Sigmoid colon (tissue), 4 donors: Measurements from ENCODE around the gene COL23A1.

ENCODE experiments used
- POLR2AphosphoS5 ChIP-seq, 4 donors: sonication (generic); formaldehyde crosslinking; IDR thresholded peaks; one replicate each; pipeline ENCODE4 v1.6.1; 2017; ENCODE audit warnings: antibody characterized with exemption in 4 of 4
- TF ChIP-seq, protein P1 (sequence below), 4 experiments: fragments of 450-650 bp in 3 of 4; fragments of 200-600 bp in 1 of 4; IDR thresholded peaks; one replicate each; pipeline ENCODE4 v1.5.1; 2016 to 2019; ENCODE audit warnings: antibody characterized with exemption in 4 of 4, mild to moderate bottlenecking in 3 of 4, moderate library complexity in 2 of 4

DNA sequence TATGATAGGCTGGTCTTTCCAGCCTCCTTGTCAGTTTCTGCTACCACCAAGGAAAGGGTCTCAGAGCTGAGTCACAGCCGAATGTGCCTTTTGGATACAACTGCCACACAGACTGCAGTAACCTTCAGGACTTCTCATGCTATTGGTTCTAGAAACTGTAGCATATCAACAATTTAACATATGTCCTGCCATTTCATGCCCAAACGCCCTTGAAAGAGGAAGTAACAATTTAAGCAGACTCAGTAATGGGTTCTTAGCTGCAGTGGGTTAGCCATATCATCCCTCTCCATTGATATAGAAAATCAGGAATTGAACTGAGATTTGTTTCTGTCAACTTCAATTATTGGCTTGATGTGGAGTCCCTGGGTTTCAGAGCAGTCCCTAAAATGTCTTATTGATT lies 40.8 kb upstream of the COL23A1 start:
- TF ChIP-seq, protein P1, sequence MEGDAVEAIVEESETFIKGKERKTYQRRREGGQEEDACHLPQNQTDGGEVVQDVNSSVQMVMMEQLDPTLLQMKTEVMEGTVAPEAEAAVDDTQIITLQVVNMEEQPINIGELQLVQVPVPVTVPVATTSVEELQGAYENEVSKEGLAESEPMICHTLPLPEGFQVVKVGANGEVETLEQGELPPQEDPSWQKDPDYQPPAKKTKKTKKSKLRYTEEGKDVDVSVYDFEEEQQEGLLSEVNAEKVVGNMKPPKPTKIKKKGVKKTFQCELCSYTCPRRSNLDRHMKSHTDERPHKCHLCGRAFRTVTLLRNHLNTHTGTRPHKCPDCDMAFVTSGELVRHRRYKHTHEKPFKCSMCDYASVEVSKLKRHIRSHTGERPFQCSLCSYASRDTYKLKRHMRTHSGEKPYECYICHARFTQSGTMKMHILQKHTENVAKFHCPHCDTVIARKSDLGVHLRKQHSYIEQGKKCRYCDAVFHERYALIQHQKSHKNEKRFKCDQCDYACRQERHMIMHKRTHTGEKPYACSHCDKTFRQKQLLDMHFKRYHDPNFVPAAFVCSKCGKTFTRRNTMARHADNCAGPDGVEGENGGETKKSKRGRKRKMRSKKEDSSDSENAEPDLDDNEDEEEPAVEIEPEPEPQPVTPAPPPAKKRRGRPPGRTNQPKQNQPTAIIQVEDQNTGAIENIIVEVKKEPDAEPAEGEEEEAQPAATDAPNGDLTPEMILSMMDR (IDR thresholded peaks at IDR 0.05): no peak
- TF ChIP-seq POLR2AphosphoS5 (IDR thresholded peaks at IDR 0.05): no peak
